ENCODE data around the gene KCNB1.

KCNB1 gene

GRCh38 chr20:49480236-49480635 is 2.2 kb downstream of the KCNB1 start:
- no peak overlapping the region for H3K27ac Mint-ChIP-seq
- H3K4me3 Mint-ChIP-seq: peak overlapping the region in 1 of 3 experiments; percentile 20
- no peaks in the 10 kb centered on the region for H3K36me3 Mint-ChIP-seq (ENCODE audit: low read depth)
- peaks cover 6% of the 10 kb centered on the region for H3K4me1 Mint-ChIP-seq
- peaks cover 58% of the 10 kb centered on the region for H3K27me3 Mint-ChIP-seq (ENCODE audit: low read depth)
- TF ChIP-seq CTCF (IDR thresholded peaks at IDR 0.05; ENCODE audit: unreplicated experiment in 3 of 3): no peak
- no peaks in the 10 kb centered on the region for H3K9me3 Mint-ChIP-seq

- peaks cover 6% of the 10 kb centered on the region for H3K4me1 Mint-ChIP-seq
- TF ChIP-seq CTCF (IDR thresholded peaks at IDR 0.05; ENCODE audit: unreplicated experiment in 3 of 3): no peak
- no peak overlapping the region for H3K4me3 Mint-ChIP-seq
- H3K27ac Mint-ChIP-seq: no peak overlapping the region
- no peaks in the 10 kb centered on the region for H3K36me3 Mint-ChIP-seq (ENCODE audit: low read depth)
- peaks cover 58% of the 10 kb centered on the region for H3K27me3 Mint-ChIP-seq (ENCODE audit: low read depth)
- H3K9me3 Mint-ChIP-seq: no peaks in the 10 kb centered on the region
Measured at GRCh38 chr20:49479785-49480184, 2.7 kb downstream of the KCNB1 start.

- no peaks in the 10 kb centered on the region for H3K9me3 Mint-ChIP-seq
- no peaks in the 10 kb centered on the region for H3K4me1 Mint-ChIP-seq
- H3K36me3 Mint-ChIP-seq (ENCODE audit: low read depth): no peaks in the 10 kb centered on the region
- H3K4me3 Mint-ChIP-seq: no peak overlapping the region
- no peak for TF ChIP-seq CTCF (IDR thresholded peaks at IDR 0.05; ENCODE audit: unreplicated experiment in 3 of 3)
- H3K27ac Mint-ChIP-seq: no peak overlapping the region
- H3K27me3 Mint-ChIP-seq (ENCODE audit: low read depth): peaks cover 59% of the 10 kb centered on the region
Measured at GRCh38 chr20:49478754-49479689, 3.4 kb downstream of the KCNB1 start.

GRCh38 chr20:49478266-49478665 is 4.2 kb downstream of the KCNB1 start:
- H3K4me1 Mint-ChIP-seq: no peaks in the 10 kb centered on the region
- no peaks in the 10 kb centered on the region for H3K9me3 Mint-ChIP-seq
- H3K36me3 Mint-ChIP-seq (ENCODE audit: low read depth): no peaks in the 10 kb centered on the region
- no peak overlapping the region for H3K4me3 Mint-ChIP-seq
- H3K27me3 Mint-ChIP-seq (ENCODE audit: low read depth): peaks cover 54% of the 10 kb centered on the region
- TF ChIP-seq CTCF (IDR thresholded peaks at IDR 0.05; ENCODE audit: unreplicated experiment in 3 of 3): no peak
- H3K27ac Mint-ChIP-seq: no peak overlapping the region

GRCh38 chr20:49477200-49477599 is 5.3 kb downstream of the KCNB1 start:
- no peak overlapping the region for H3K4me3 Mint-ChIP-seq
- no peaks in the 10 kb centered on the region for H3K4me1 Mint-ChIP-seq
- H3K27ac Mint-ChIP-seq: no peak overlapping the region
- TF ChIP-seq CTCF (IDR thresholded peaks at IDR 0.05; ENCODE audit: unreplicated experiment in 3 of 3): no peak
- H3K36me3 Mint-ChIP-seq (ENCODE audit: low read depth): no peaks in the 10 kb centered on the region
- H3K9me3 Mint-ChIP-seq: no peaks in the 10 kb centered on the region
- peaks cover 49% of the 10 kb centered on the region for H3K27me3 Mint-ChIP-seq (ENCODE audit: low read depth)

- Mint-ChIP-seq H3K36me3 (ENCODE audit: low read depth) (no peaks in the 10 kb centered on the region), H3K4me3 (no peak overlapping the region), H3K4me1 (no peaks in the 10 kb centered on the region), H3K27ac (no peak overlapping the region), H3K9me3 (no peaks in the 10 kb centered on the region), H3K27me3 (ENCODE audit: low read depth) (peaks cover 41% of the 10 kb centered on the region)
- TF ChIP-seq CTCF (IDR thresholded peaks at IDR 0.05; ENCODE audit: unreplicated experiment in 3 of 3): no peak
Measured at GRCh38 chr20:49476016-49476355, 6.5 kb downstream of the KCNB1 start.

Measured in nephron (organoid).